ENCODE data around the gene PPP5C.
"Not testable (repeated sequence)": the region's sequence is repeated elsewhere in the genome, so short reads cannot be mapped to it uniquely, and the experiment has no call there.

The PPP5C gene

DNA sequence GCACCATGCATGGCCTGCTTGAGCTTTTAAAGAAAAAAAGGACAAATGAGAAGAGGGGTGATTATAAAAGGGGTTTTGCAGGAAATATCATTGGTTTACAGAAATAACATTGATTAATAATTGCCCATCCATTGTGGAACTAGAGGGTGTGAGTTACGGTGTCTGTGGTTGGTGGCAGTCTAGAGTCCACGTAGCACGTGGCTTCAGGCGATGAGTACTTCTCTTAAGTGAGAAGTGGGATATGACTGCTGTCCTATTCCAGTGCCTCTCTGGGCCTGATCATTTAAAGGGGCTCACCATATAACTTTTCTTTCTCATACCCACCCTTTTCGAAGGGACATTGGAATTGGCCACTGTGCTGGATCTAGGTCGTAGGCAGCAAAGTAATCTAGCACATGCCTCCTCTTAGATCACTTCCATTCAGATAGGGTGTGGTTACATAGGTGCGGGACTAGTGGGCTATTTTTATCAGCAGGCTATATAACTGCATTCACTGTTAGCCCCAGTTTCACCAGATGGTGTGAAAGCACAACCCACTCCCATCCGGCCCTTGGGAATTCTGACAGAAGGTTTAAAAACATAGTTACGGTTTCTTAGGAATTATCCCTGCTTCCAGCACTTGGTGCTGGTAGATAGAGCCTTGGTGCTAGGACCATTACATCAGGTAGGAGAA lies 19.9 kb downstream of the PPP5C start:
- DNase-seq (ENCODE audit: low spot score) = no peak

DNA sequence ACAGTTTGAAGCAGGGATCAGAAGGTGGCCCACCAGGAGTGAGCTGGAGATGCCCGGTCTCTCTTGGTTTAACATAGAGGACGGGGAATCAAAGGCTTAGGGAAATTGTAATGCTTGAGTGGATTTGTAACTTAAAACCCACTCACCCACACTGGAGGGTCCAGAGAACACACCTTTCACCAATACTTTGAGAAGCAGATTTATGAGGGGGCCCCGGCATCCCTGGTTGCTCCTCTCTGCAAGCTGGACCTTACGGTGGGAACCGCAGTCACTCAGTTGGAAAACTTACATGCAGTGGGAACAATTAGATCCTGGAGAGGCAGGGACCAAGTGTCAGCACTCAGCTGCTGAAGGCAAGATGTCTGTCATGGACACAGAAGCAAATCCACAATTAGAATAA lies 20.5 kb downstream of the PPP5C start:
- no peak for DNase-seq (ENCODE audit: low spot score)

DNA sequence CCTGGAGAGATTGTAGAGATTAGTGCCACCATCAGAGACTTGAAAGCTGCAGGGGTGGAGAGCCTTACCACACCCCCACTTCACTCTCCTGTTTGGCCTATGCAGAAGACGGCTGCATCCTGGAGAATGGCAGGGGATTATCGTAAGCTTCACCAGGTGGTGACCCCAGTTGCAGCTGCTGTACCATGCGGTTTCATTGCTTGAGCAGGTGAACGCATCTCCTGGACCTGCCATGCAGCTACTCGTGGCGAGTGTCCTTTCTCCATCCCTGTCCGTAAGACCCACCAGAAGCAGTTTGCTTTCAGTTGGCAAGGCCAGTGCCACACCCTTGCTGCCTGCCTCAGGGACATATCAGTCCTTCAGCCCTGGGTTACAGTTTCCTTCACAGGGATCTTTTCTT lies 21.2 kb downstream of the PPP5C start:
- DNase-seq (ENCODE audit: low spot score) = no peak

- no peak for DNase-seq (ENCODE audit: low spot score)
Observed at GRCh38 chr19:46369817-46370216, 22.9 kb downstream of the PPP5C start.

DNA sequence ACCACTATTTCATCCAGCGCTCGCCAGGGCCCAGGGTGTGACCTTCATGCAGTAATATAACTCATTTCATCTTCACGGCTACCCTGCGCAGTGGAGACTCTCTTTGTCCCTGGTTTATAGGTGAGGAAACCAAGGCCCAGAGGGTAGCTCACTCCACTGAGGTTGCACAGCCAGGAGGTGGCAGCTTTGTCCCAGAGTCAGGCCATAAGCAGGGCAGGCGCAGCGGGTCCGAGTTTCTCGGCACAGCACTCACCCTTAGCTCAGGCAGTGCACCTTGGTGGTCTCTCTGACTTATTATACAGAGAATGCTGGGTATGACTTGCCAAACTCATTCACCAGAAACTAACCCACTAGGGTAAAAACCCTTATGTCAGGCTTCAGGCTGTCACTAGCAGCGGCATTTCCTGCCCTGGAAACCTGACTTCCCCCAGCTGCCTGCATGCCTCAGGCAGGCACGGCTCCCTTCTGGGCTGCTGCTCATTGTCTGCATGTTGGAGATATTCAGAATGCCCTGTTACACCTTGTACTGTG lies 24.5 kb downstream of the PPP5C start:
- peak; percentile 31 for DNase-seq (ENCODE audit: low spot score)

DNA sequence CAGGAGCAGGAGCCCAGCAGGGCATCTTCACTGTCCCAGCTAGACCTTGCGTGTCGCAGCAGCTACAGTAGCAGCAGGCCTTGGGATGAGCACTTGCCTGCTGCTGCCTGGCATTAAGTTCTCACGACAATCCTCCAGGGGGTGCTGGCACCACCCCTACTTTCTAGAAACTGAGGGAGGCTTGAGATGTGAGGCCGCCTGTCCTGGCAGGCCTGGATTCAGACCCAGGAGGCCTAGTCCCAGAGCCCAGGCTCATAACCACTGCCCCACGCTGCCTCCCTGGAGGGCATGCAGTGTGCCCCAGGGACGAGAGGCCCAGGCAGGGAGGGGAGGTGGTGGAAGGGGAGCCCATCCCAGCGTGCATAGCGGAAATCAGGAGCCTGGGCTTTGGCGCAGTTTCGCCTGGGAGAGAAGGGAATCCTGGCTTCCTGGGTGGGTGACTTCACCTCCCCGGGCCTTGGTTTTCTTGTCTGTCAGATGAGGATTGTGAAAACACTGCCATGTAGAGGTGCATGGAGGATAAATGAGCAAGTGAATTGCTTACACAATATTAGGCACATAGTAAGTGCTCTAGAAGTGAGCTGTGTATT lies 26.1 kb downstream of the PPP5C start:
- DNase-seq (ENCODE audit: low spot score) = no peak

DNA sequence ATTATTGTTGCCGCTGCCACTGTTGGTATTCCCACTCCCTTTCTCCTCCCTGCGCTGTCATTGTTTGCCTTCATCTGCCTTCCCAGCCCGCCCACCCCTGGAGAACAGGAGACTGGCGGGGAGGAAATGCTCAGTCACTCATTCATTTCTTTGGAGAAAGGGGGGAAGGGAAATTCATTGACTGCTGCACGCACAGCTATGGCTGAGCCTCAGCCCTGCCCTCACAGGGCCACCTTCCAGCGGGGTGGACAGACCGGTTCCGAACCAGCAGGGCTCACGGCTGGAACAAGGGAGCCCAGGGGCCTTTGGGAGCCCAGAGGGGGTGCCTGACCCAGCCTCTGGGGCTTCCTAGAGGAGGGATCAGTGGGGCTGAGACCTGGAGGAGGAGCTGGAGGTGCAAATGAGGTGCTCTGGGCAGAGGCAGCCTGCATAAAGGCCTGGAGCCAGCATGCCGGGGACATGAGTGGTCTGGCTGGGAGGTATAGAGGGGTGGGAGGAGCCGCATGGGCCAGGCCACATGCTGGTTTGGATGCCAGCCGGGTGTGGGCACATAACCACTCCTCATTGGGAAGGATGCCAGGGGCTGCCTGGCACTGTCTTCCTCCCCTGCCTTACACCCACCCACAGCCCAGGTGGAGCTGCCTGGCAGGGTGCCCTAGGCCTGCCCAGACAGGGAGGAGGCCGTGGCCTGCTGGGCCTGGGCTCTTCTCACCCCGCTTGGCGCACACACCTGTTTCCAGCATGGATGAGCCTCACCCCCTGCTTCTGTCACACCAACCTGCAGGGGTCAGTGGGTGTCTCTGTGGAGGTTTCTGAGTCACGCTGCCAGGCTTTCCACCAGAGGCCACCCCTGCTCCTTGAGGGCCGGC lies 26.8 kb downstream of the PPP5C start:
- DNase-seq (ENCODE audit: low spot score) = no peak

GRCh38 chr19:46374536-46375475 lies 27.9 kb downstream of the PPP5C start:
- DNase-seq (ENCODE audit: low spot score) = no peak

- DNase-seq (ENCODE audit: low spot score) = not testable (repeated sequence)
Observed at GRCh38 chr19:46375476-46376067, 28.7 kb downstream of the PPP5C start.

DNA sequence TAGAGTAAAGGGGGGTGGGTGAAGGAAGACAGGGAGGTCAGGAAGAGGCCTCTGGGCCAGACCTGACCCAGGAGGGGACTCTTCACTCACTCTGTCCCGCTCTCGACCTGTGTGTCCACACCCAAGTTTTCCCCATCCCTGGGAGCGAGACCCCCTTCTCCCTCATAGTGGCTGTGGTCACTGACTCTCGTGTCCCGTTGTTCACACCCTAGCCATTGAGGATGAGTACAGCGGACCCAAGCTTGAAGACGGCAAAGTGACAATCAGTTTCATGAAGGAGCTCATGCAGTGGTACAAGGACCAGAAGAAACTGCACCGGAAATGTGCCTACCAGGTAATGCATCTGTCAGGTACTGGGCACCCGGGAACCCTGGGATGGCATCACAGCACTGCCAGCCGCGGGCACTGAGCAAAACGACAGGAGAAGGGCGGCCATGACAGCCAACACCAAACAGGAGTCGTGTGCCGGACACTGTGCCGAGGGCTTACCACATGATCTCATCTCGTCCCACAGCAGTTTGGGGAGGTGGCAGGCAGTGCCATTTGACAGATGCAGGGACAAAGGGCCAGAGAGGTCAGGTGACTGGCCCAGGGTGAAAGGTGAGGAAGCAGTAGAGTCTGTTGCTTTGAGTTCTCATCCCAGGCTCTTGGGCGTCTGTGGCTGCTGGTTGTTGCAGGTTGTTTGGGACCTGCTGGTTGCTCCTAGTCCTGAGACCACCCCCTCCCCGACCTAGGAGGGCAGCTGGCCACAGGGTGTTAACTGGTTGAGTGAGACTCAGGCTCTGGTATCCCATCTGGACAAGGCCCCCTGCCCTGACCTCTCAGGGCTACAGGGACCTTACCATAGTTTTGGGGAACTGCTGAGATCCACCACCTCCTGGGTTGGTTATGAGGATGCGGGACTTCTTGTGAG lies 29.6 kb downstream of the PPP5C start:
- no peak for DNase-seq (ENCODE audit: low spot score)

GRCh38 chr19:46378268-46378667 lies 31.4 kb downstream of the PPP5C start:
- DNase-seq (ENCODE audit: low spot score) = no peak

GRCh38 chr19:46380690-46381089 lies 33.8 kb downstream of the PPP5C start:
- no peak for DNase-seq (ENCODE audit: low spot score)

- no peak for DNase-seq (ENCODE audit: low spot score)
Observed at GRCh38 chr19:46381346-46381745, 34.5 kb downstream of the PPP5C start.

- DNase-seq (ENCODE audit: low spot score) = no peak
Observed at GRCh38 chr19:46381756-46382345, 35.0 kb downstream of the PPP5C start.

DNA sequence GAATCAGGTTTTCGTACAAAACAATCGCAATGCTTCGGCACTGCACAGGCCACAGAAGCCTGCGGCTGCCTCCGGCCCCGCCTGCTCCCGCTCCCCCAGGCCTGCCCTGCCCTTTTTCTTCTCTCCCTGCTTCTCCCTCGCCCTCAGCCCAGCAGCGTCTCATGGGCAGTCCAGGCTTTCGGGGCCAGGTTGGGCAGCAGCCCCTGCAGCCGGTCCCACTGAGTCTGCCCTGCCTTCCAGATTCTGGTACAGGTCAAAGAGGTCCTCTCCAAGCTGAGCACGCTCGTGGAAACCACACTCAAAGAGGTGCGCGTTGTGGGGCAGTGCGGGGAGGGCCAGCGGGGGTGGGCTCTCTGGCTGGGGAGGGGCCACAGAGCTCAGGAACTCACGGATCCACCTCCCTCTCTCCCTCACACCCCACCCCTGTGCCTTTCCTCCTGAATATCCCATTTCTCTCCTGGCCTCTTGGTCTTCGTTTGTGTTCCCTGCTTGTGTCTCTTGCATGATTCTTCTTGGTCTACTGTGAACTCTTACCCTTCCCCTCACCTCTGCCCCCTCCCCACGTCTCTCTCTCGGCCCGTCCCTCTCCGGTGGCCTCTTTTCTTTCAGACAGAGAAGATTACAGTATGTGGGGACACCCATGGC lies 36.4 kb downstream of the PPP5C start:
- DNase-seq (ENCODE audit: low spot score) = no peak

DNA sequence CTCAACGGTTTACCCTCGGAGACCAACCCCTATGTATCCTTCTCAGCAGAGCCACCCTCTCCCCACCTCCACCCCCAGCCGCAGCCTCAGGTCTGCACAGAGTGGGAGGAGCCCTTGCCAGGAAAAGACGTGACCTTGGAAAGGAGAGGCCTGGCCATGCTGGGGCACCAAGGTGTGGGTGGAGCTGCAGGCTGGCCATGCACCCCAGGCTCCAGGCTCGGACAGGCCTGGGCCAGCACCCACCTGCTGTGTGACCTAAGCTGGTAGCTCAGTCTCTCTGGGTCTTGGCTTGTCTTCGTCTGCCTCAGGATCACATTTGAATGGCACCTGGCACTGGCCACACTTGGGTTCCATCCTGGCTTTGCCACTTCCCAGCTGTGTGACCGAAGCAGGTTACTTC lies 37.0 kb downstream of the PPP5C start:
- no peak for DNase-seq (ENCODE audit: low spot score)

DNA sequence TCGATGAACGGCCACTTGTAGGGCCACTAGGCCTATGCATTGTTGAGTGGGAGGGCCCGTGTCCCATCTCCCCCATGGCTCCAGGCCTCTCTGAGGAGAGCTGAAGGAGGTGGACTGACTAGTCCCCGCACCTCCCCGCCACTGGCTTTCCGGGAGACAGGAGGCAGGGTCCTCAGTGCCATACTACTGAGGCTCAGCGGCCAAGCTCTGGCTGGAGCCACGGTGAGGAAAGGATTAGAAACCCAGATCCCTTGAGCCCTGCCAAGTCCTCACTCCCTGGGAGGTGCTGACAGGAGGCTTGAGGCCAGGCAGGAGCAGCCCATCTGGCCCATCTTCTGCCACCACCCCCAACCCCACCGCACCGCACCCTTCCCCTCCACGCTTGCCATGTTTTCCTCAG lies 37.5 kb downstream of the PPP5C start:
- DNase-seq (ENCODE audit: low spot score) = no peak

DNA sequence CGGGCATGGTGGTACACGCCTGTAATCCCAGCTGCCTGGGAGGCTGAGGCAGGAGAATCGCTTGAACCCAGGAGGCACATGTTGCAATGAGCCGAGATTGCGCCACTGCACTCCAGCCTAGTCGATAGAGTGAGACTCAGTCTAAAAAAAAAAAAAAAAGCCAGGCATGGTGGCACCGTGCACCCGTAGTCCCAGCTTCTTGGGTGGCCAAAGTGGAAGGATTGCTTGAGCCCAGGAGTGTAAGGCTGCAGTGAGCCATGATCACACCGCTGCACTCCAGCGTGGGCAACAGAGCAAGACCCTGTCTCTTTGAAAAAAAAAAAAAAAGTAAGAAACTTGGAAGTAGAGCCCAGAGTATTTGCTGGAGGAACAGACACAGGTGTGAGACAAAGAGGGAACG lies 38.7 kb downstream of the PPP5C start:
- no peak for DNase-seq (ENCODE audit: low spot score)

DNA sequence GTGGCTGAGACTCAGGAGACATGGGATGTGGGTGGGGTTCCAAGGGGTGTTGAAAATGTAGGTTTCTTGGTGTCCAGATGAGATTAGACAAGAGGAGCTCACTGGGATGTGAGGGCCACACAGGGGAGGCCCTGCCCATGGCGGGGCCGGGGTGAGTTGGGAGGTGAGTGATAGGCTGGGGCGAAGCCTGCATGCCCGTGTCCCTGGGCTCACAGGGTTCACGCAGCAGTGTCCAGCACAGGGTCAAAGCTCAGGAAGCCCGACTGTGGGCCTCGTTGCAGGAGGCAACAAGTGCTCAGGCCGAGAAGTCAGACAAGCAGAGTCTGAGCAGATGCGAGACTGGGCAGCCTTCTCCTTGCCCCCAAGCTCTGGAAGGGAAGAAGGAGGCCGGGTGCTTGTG lies 39.3 kb downstream of the PPP5C start:
- DNase-seq (ENCODE audit: low spot score) = no peak
